ENCODE data around the gene ELL.

The ELL gene

GRCh38 chr19:18502246-18502637 is 19.6 kb downstream of the ELL start:
- no peak overlapping the region for H3K9ac ChIP-seq (ENCODE audit: low read length)
- H3K36me3 ChIP-seq (ENCODE audit: control insufficient read depth, low read depth, low read length): no peaks in the 10 kb centered on the region
- H3K9me3 ChIP-seq (ENCODE audit: control insufficient read depth, low read depth, low read length): no peaks in the 10 kb centered on the region
- H3K4me1 ChIP-seq (ENCODE audit: control insufficient read depth, low read depth, low read length): no peaks in the 10 kb centered on the region
- no peaks in the 10 kb centered on the region for H3K27me3 ChIP-seq (ENCODE audit: control insufficient read depth, insufficient read depth, low read length)
- no peak overlapping the region for H3K27ac ChIP-seq (ENCODE audit: low read length)
- no peak overlapping the region for H3K4me3 ChIP-seq (ENCODE audit: low read length)

- H3K9me3 ChIP-seq (ENCODE audit: control insufficient read depth, low read depth, low read length): no peaks in the 10 kb centered on the region
- no peak overlapping the region for H3K4me3 ChIP-seq (ENCODE audit: low read length)
- no peak overlapping the region for H3K9ac ChIP-seq (ENCODE audit: low read length)
- H3K27ac ChIP-seq (ENCODE audit: low read length): no peak overlapping the region
- no peaks in the 10 kb centered on the region for H3K27me3 ChIP-seq (ENCODE audit: control insufficient read depth, insufficient read depth, low read length)
- H3K4me1 ChIP-seq (ENCODE audit: control insufficient read depth, low read depth, low read length): no peaks in the 10 kb centered on the region
- H3K36me3 ChIP-seq (ENCODE audit: control insufficient read depth, low read depth, low read length): no peaks in the 10 kb centered on the region
Observed at GRCh38 chr19:18501832-18502231, 20.0 kb downstream of the ELL start.

GRCh38 chr19:18501351-18501750 is 20.5 kb downstream of the ELL start:
- no peak overlapping the region for H3K9ac ChIP-seq (ENCODE audit: low read length)
- no peaks in the 10 kb centered on the region for H3K36me3 ChIP-seq (ENCODE audit: control insufficient read depth, low read depth, low read length)
- no peak overlapping the region for H3K27ac ChIP-seq (ENCODE audit: low read length)
- H3K27me3 ChIP-seq (ENCODE audit: control insufficient read depth, insufficient read depth, low read length): no peaks in the 10 kb centered on the region
- H3K4me3 ChIP-seq (ENCODE audit: low read length): no peak overlapping the region
- H3K9me3 ChIP-seq (ENCODE audit: control insufficient read depth, low read depth, low read length): no peaks in the 10 kb centered on the region
- H3K4me1 ChIP-seq (ENCODE audit: control insufficient read depth, low read depth, low read length): no peaks in the 10 kb centered on the region

GRCh38 chr19:18500799-18501198 is 21.1 kb downstream of the ELL start:
- Histone ChIP-seq H3K4me1 (ENCODE audit: control insufficient read depth, low read depth, low read length) (no peaks in the 10 kb centered on the region), H3K27me3 (ENCODE audit: control insufficient read depth, insufficient read depth, low read length) (no peaks in the 10 kb centered on the region), H3K9me3 (ENCODE audit: control insufficient read depth, low read depth, low read length) (no peaks in the 10 kb centered on the region), H3K36me3 (ENCODE audit: control insufficient read depth, low read depth, low read length) (no peaks in the 10 kb centered on the region), H3K9ac (ENCODE audit: low read length) (no peak overlapping the region), H3K27ac (ENCODE audit: low read length) (no peak overlapping the region), H3K4me3 (ENCODE audit: low read length) (no peak overlapping the region)

GRCh38 chr19:18500376-18500775 is 21.5 kb downstream of the ELL start:
- Histone ChIP-seq H3K27ac (ENCODE audit: low read length) (no peak overlapping the region), H3K4me3 (ENCODE audit: low read length) (no peak overlapping the region), H3K4me1 (ENCODE audit: control insufficient read depth, low read depth, low read length) (no peaks in the 10 kb centered on the region), H3K9ac (ENCODE audit: low read length) (no peak overlapping the region), H3K27me3 (ENCODE audit: control insufficient read depth, insufficient read depth, low read length) (no peaks in the 10 kb centered on the region), H3K9me3 (ENCODE audit: control insufficient read depth, low read depth, low read length) (no peaks in the 10 kb centered on the region), H3K36me3 (ENCODE audit: control insufficient read depth, low read depth, low read length) (no peaks in the 10 kb centered on the region)

GRCh38 chr19:18499055-18499775 is 22.7 kb downstream of the ELL start:
- H3K27me3 ChIP-seq (ENCODE audit: control insufficient read depth, insufficient read depth, low read length): no peaks in the 10 kb centered on the region
- H3K4me3 ChIP-seq (ENCODE audit: low read length): no peak overlapping the region
- H3K4me1 ChIP-seq (ENCODE audit: control insufficient read depth, low read depth, low read length): no peaks in the 10 kb centered on the region
- no peak overlapping the region for H3K27ac ChIP-seq (ENCODE audit: low read length)
- no peaks in the 10 kb centered on the region for H3K9me3 ChIP-seq (ENCODE audit: control insufficient read depth, low read depth, low read length)
- H3K9ac ChIP-seq (ENCODE audit: low read length): no peak overlapping the region
- no peaks in the 10 kb centered on the region for H3K36me3 ChIP-seq (ENCODE audit: control insufficient read depth, low read depth, low read length)

- Histone ChIP-seq H3K4me1 (ENCODE audit: control insufficient read depth, low read depth, low read length) (no peaks in the 10 kb centered on the region), H3K36me3 (ENCODE audit: control insufficient read depth, low read depth, low read length) (no peaks in the 10 kb centered on the region), H3K27me3 (ENCODE audit: control insufficient read depth, insufficient read depth, low read length) (no peaks in the 10 kb centered on the region), H3K4me3 (ENCODE audit: low read length) (no peak overlapping the region), H3K27ac (ENCODE audit: low read length) (no peak overlapping the region), H3K9me3 (ENCODE audit: control insufficient read depth, low read depth, low read length) (no peaks in the 10 kb centered on the region), H3K9ac (ENCODE audit: low read length) (no peak overlapping the region)
Observed at GRCh38 chr19:18496980-18497256, 25.0 kb downstream of the ELL start.

GRCh38 chr19:18496167-18496979 is 25.5 kb downstream of the ELL start:
- no peaks in the 10 kb centered on the region for H3K27me3 ChIP-seq (ENCODE audit: control insufficient read depth, insufficient read depth, low read length)
- no peaks in the 10 kb centered on the region for H3K4me1 ChIP-seq (ENCODE audit: control insufficient read depth, low read depth, low read length)
- H3K36me3 ChIP-seq (ENCODE audit: control insufficient read depth, low read depth, low read length): no peaks in the 10 kb centered on the region
- H3K4me3 ChIP-seq (ENCODE audit: low read length): no peak overlapping the region
- H3K9me3 ChIP-seq (ENCODE audit: control insufficient read depth, low read depth, low read length): no peaks in the 10 kb centered on the region
- no peak overlapping the region for H3K27ac ChIP-seq (ENCODE audit: low read length)
- H3K9ac ChIP-seq (ENCODE audit: low read length): no peak overlapping the region

- Histone ChIP-seq H3K27me3 (ENCODE audit: control insufficient read depth, insufficient read depth, low read length) (no peaks in the 10 kb centered on the region), H3K9ac (ENCODE audit: low read length) (no peak overlapping the region), H3K36me3 (ENCODE audit: control insufficient read depth, low read depth, low read length) (no peaks in the 10 kb centered on the region)
Observed at GRCh38 chr19:18495204-18495911, 26.5 kb downstream of the ELL start.

GRCh38 chr19:18494267-18494607 is 27.6 kb downstream of the ELL start:
- H3K4me3 ChIP-seq (ENCODE audit: low read length): no peak overlapping the region
- no peak overlapping the region for H3K27ac ChIP-seq (ENCODE audit: low read length)
- H3K4me1 ChIP-seq (ENCODE audit: control insufficient read depth, low read depth, low read length): no peaks in the 10 kb centered on the region
- no peaks in the 10 kb centered on the region for H3K27me3 ChIP-seq (ENCODE audit: control insufficient read depth, insufficient read depth, low read length)
- H3K9me3 ChIP-seq (ENCODE audit: control insufficient read depth, low read depth, low read length): no peaks in the 10 kb centered on the region
- H3K9ac ChIP-seq (ENCODE audit: low read length): no peak overlapping the region
- no peaks in the 10 kb centered on the region for H3K36me3 ChIP-seq (ENCODE audit: control insufficient read depth, low read depth, low read length)

More at GRCh38 chr19:18495204-18495911, 26.5 kb downstream of the ELL start:
- Histone ChIP-seq H3K27ac (ENCODE audit: low read length) (no peak overlapping the region), H3K9me3 (ENCODE audit: control insufficient read depth, low read depth, low read length) (no peaks in the 10 kb centered on the region), H3K4me3 (ENCODE audit: low read length) (no peak overlapping the region), H3K4me1 (ENCODE audit: control insufficient read depth, low read depth, low read length) (no peaks in the 10 kb centered on the region)

GRCh38 chr19:18493440-18494266 is 28.2 kb downstream of the ELL start:
- Histone ChIP-seq H3K27ac (ENCODE audit: low read length) (no peak overlapping the region), H3K4me1 (ENCODE audit: control insufficient read depth, low read depth, low read length) (no peaks in the 10 kb centered on the region), H3K27me3 (ENCODE audit: control insufficient read depth, insufficient read depth, low read length) (no peaks in the 10 kb centered on the region), H3K9ac (ENCODE audit: low read length) (no peak overlapping the region), H3K36me3 (ENCODE audit: control insufficient read depth, low read depth, low read length) (no peaks in the 10 kb centered on the region), H3K9me3 (ENCODE audit: control insufficient read depth, low read depth, low read length) (no peaks in the 10 kb centered on the region), H3K4me3 (ENCODE audit: low read length) (no peak overlapping the region)
